ENCODE results near the gene AHCY.

- TF ChIP-seq GATA3 (IDR thresholded peaks at IDR 0.05; ENCODE audit: low read depth, low read length), result no peak
- no peak for TF ChIP-seq GATA2 (IDR thresholded peaks at IDR 0.05; ENCODE audit: low read depth, low read length)
These were observed 7.4 kb upstream of the AHCY start for GRCh38 chr20:34310481-34311117.
